Pons (tissue), 1 donor: ENCODE results near the gene RBM38.
A peak's percentile ranks its signal among the peaks of the same experiment; 100 is the strongest.
"Not testable (repeated sequence)": the region's sequence is repeated elsewhere in the genome, so short reads cannot be mapped to it uniquely, and the experiment has no call there.

Experiments
- DNase-seq: peaks from one replicate; pipeline ENCODE4 v3.0.0-alpha.2; 2016; ENCODE audit warnings: low spot score

The RBM38 gene

GRCh38 chr20:57390604-57391438 lies at the start of gene RBM38:
TSS of gene RBM38 (plus strand) at chr20:57391396. CDS start at chr20:57391582, 186 bp downstream.
- DNase-seq, result peak; percentile 60

- no peak for DNase-seq
These were observed 49.5 kb upstream of the RBM38 start for GRCh38 chr20:57341663-57342062.

- no peak for DNase-seq
These were observed 48.4 kb upstream of the RBM38 start for GRCh38 chr20:57342829-57343228.

- peak; percentile 86 for DNase-seq
These were observed 44.7 kb upstream of the RBM38 start for GRCh38 chr20:57346477-57346876.

GRCh38 chr20:57347393-57347792 lies 43.8 kb upstream of the RBM38 start:
- no peak for DNase-seq

GRCh38 chr20:57348200-57348921 lies 42.8 kb upstream of the RBM38 start:
- not testable (repeated sequence) for DNase-seq

GRCh38 chr20:57348922-57349574 lies 42.1 kb upstream of the RBM38 start:
- not testable (repeated sequence) for DNase-seq

GRCh38 chr20:57350081-57350710 lies 41.0 kb upstream of the RBM38 start:
- DNase-seq, result no peak

- DNase-seq, result not testable (repeated sequence)
These were observed 40.5 kb upstream of the RBM38 start for GRCh38 chr20:57350726-57351041.

GRCh38 chr20:57351042-57351783 lies 40.0 kb upstream of the RBM38 start, which contains the start of gene RAE1:
TSS of gene RAE1 (plus strand) at chr20:57351255. CDS start at chr20:57354039, 2,784 bp downstream.
- DNase-seq, result peak; percentile 91

- DNase-seq, result no peak
These were observed 38.9 kb upstream of the RBM38 start for GRCh38 chr20:57352305-57352704.

GRCh38 chr20:57353351-57353750 lies 37.8 kb upstream of the RBM38 start:
- no peak for DNase-seq

- DNase-seq, result no peak
These were observed 29.7 kb upstream of the RBM38 start for GRCh38 chr20:57361517-57361916.

GRCh38 chr20:57364451-57364850 lies 26.7 kb upstream of the RBM38 start:
- DNase-seq, result no peak

GRCh38 chr20:57369596-57369995 lies 21.6 kb upstream of the RBM38 start:
- peak; percentile 44 for DNase-seq

- no peak for DNase-seq
These were observed 20.9 kb upstream of the RBM38 start for GRCh38 chr20:57370316-57370715.

- no peak for DNase-seq
These were observed 19.8 kb upstream of the RBM38 start for GRCh38 chr20:57371363-57371762.

- DNase-seq, result no peak
These were observed 19.0 kb upstream of the RBM38 start for GRCh38 chr20:57372157-57372556.

GRCh38 chr20:57372581-57373350 lies 18.4 kb upstream of the RBM38 start:
- DNase-seq, result no peak

- no peak for DNase-seq
These were observed 16.8 kb upstream of the RBM38 start for GRCh38 chr20:57374343-57374930.
